ENCODE results near the gene MYL2. TPM values are rescaled to one million over a fixed set of nuclear protein-coding genes. Genes with fewer than 3 reads are reported as not detected.

The MYL2 gene
- total and polyA plus RNA-seq, 9 of the 15 experiments (the other 6 are each of a cell fraction or from before 2014, with no cell fraction given) = not detected

GRCh38 chr12:110937104-110937641 is 16.8 kb upstream of the MYL2 start (continued):
- TF ChIP-seq MYC (IDR thresholded peaks at IDR 0.05; ENCODE audit: low read depth, low read length) = 0 out of 2 replicates have a peak, but pooled peaks have one; percentile 28
- no peak for TF ChIP-seq MYC (CRISPR knock-in tag; IDR thresholded peaks at IDR 0.05; ENCODE audit: borderline replicate concordance, low read depth)
- no peak for TF ChIP-seq ARHGAP35 (IDR thresholded peaks at IDR 0.05; ENCODE audit: partially characterized antibody)
- no peak for TF ChIP-seq ZNF184 (CRISPR knock-in tag; IDR thresholded peaks at IDR 0.05)
- no peak for TF ChIP-seq ZNF785 (CRISPR knock-in tag; IDR thresholded peaks at IDR 0.05)
- no peak for TF ChIP-seq TOE1 (IDR thresholded peaks at IDR 0.05; ENCODE audit: borderline replicate concordance)
- no peak for TF ChIP-seq TOE1 (CRISPR knock-in tag; IDR thresholded peaks at IDR 0.05; ENCODE audit: borderline replicate concordance, low read depth)
- TF ChIP-seq RBM22 (IDR thresholded peaks at IDR 0.05; ENCODE audit: low read depth, low read length, poor library complexity, severe bottlenecking) = no peak
- TF ChIP-seq ZBTB49 (CRISPR knock-in tag; IDR thresholded peaks at IDR 0.05; ENCODE audit: borderline replicate concordance) = no peak
- TF ChIP-seq ZNF24 (IDR thresholded peaks at IDR 0.05) = peak; percentile 38; the same call in 1 of the 2 replicates
- TF ChIP-seq POLR2AphosphoS2 (IDR thresholded peaks at IDR 0.05; ENCODE audit: low read length) = no peak
- no peak for TF ChIP-seq ZNF507 (tag; conservative IDR thresholded peaks at IDR 0.05)
- no peak for TF ChIP-seq ZNF12 (CRISPR knock-in tag; IDR thresholded peaks at IDR 0.05)
- no peak for TF ChIP-seq ETV1 (tag; conservative IDR thresholded peaks at IDR 0.05; ENCODE audit: low read depth)
- no peak for TF ChIP-seq ZNF655 (CRISPR knock-in tag; IDR thresholded peaks at IDR 0.05)
- TF ChIP-seq XRCC4 (IDR thresholded peaks at IDR 0.05; ENCODE audit: extremely low read depth, insufficient read depth, insufficient read length) = no peak
- no peak for TF ChIP-seq HMG20A (CRISPR knock-in tag; conservative IDR thresholded peaks at IDR 0.05)
- no peak for TF ChIP-seq TRIM25 (IDR thresholded peaks at IDR 0.05; ENCODE audit: borderline replicate concordance)
- TF ChIP-seq ZNF175 (CRISPR knock-in tag; IDR thresholded peaks at IDR 0.05; ENCODE audit: low read depth) = no peak
- no peak for TF ChIP-seq EP400 (IDR thresholded peaks at IDR 0.05)
- TF ChIP-seq E2F6 (IDR thresholded peaks at IDR 0.05; ENCODE audit: borderline replicate concordance in 1 of 2, extremely low read depth in 1 of 2, insufficient read depth in 1 of 2, insufficient read length in 1 of 2, low read depth in 1 of 2, low read length in 1 of 2, poor library complexity in 1 of 2, severe bottlenecking in 1 of 2) = peak in 1 of 2 experiments; percentile 27
- no peak for TF ChIP-seq HIVEP1 (CRISPR knock-in tag; IDR thresholded peaks at IDR 0.05)
